ENCODE data around the gene PCDHGA1.

DNA sequence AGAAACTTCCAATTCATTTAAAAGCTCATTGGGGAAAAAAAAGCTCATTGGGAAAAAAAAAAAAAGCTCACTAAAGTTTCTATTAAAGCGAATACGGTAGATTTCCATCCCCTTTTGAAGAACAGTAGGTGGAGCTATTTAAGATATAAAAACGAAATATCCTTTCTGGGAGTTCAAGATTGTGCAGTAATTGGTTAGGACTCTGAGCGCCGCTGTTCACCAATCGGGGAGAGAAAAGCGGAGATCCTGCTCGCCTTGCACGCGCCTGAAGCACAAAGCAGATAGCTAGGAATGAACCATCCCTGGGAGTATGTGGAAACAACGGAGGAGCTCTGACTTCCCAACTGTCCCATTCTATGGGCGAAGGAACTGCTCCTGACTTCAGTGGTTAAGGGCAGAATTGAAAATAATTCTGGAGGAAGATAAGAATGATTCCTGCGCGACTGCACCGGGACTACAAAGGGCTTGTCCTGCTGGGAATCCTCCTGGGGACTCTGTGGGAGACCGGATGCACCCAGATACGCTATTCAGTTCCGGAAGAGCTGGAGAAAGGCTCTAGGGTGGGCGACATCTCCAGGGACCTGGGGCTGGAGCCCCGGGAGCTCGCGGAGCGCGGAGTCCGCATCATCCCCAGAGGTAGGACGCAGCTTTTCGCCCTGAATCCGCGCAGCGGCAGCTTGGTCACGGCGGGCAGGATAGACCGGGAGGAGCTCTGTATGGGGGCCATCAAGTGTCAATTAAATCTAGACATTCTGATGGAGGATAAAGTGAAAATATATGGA is 100.2 kb downstream of the PCDHGA1 start, which contains the start of gene PCDHGA12:
- TF ChIP-seq CTCF (IDR thresholded peaks at IDR 0.05) (peak in 5 of 7 experiments; percentile 7 to 41 (median 25)), POLR2A (IDR thresholded peaks at IDR 0.05) (no peak)

Data from body of pancreas (tissue), 4 donors.